ENCODE measurements around the gene CLIC1. TPM values are rescaled to one million over a fixed set of nuclear protein-coding genes. Genes with fewer than 3 reads are reported as not detected.

CLIC1 gene
- total RNA-seq, 2 experiments from 2014 or later, result 544 to 561 TPM

GRCh38 chr6:31691078-31691463 is 45.3 kb downstream of the CLIC1 start:
- H3K9me3 Mint-ChIP-seq (ENCODE audit: low read depth), result no peaks in the 10 kb centered on the region
- H3K27me3 Mint-ChIP-seq, result no peaks in the 10 kb centered on the region
- DNase-seq (no peak), ATAC-seq (no peak)
- peaks cover 18% of the 10 kb centered on the region for H3K36me3 Mint-ChIP-seq
- no peaks in the 10 kb centered on the region for H3K4me1 Mint-ChIP-seq
- no peak overlapping the region for H3K27ac Mint-ChIP-seq
- CTCF ChIA-PET, result interaction anchor here (1.0 to 2.1 kb wide), 2 partner anchors 10 to 100 kb away, joined by 4 to 6 read pairs; partner anchors contain the start of gene LY6G5C
- no peak overlapping the region for H3K4me3 Mint-ChIP-seq

DNA sequence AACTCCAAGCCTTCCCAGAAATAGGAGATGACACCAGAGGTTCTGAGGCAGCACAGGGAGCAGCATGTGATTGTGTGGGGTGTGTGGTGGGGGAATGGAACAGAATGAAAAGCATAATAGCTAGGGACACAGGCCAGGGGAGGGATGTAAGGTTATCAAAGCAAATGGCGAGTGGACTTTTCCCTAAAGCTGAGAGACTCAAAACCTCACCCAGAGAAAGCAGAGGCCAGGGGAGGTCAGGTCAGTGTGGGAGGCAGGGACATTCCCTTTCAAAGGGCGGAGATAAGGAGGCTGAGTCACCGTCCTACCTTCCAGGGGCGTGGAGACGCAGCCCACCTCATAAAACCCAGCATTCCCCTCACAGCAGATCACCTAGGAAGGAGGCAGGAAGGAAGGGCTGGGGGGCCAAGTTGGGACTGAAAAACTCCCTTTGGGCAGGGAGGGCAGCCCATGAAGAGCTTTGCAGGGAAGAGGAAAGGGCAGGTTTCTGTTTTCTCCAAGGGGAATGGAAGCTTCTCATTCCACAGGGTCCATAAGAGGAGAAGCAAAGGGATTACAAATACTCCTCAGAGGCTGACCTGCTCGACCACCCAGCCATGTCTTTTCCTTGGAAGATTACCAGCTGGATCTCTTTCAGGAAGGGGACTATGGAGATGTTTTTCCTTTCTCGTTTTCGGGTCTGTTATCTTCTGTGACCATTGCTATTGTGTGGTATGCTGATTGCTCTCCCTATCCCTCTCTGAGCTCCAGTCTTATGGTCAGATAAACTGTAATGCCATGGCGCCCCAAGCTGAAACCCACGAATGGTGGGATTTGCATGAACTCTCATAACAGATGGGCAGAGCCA is 45.9 kb downstream of the CLIC1 start:
- Mint-ChIP-seq H3K4me1 (no peaks in the 10 kb centered on the region), H3K27ac (no peak overlapping the region)

DNA sequence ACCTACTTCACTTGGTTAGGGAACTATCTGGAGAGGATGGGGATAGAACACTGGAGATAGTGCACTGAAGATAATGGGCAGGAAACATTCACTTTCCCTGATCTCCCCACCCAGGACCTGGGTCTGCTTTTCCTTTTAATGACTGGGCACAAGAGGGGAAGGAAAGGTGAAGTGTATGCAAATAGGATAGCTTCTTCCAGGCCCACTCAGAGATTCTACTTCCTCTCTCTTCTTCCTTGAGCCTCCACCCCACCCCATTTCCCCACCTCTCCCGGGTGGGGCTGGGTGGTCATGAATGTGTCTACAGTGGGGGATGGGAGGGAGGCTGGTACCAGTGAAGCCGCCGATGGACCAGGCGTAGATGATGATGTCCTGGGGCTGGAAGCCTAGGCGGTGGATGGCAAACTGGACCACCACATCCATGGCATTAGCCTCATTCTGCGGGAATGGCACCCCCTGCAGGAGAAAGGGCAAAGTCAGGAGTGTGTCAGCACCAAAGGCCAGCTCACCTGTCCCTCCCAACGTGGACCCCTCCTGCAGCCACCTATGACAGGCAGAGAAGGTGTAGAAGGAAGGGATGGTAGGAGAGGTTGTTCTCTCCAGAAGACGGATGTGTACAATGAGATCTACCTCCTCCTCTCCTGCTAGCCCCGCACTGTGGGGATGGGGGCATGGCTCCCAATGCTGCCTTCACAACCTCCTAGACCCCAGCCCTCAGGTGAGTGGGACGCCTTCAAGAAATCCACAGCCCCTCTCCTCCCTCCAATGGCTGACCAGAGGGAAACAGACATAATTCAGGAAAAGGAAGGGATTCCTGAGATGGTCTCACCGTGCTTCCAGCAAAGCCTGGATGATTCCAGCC is 46.9 kb downstream of the CLIC1 start:
- Mint-ChIP-seq H3K9me3 (ENCODE audit: low read depth) (no peaks in the 10 kb centered on the region), H3K27ac (no peak overlapping the region), H3K4me3 (no peak overlapping the region), H3K4me1 (no peaks in the 10 kb centered on the region), H3K27me3 (no peaks in the 10 kb centered on the region), H3K36me3 (peaks cover 14% of the 10 kb centered on the region)
- ATAC-seq, result peak; percentile 53
- CTCF ChIA-PET, result interaction anchor here (1.4 to 2.1 kb wide), 2 partner anchors 8 to 67 kb away, joined by 3 to 6 read pairs; partner anchors contain the start of gene LY6G5C
- DNase-seq, result no peak

More for the DNA sequence above, 45.9 kb downstream of the CLIC1 start:
- no peak for DNase-seq
- no peaks in the 10 kb centered on the region for H3K27me3 Mint-ChIP-seq
- H3K9me3 Mint-ChIP-seq (ENCODE audit: low read depth), result no peaks in the 10 kb centered on the region
- peaks cover 18% of the 10 kb centered on the region for H3K36me3 Mint-ChIP-seq
- no peak for ATAC-seq
- CTCF ChIA-PET, result interaction anchor here (1.0 to 2.1 kb wide), 3 partner anchors 9 to 101 kb away, joined by 3 to 6 read pairs (median 4); partner anchors contain the start of gene LY6G5C
- no peak overlapping the region for H3K4me3 Mint-ChIP-seq

GRCh38 chr6:31687860-31688693 is 48.3 kb downstream of the CLIC1 start:
- Mint-ChIP-seq H3K9me3 (ENCODE audit: low read depth) (no peaks in the 10 kb centered on the region), H3K36me3 (peaks cover 14% of the 10 kb centered on the region), H3K4me3 (no peak overlapping the region), H3K27me3 (no peaks in the 10 kb centered on the region), H3K27ac (no peak overlapping the region), H3K4me1 (no peaks in the 10 kb centered on the region)
- DNase-seq, result no peak
- ATAC-seq, result no peak
- CTCF ChIA-PET, result interaction anchor here (1.5 kb wide), 1 partner anchor 51 kb away, joined by 3 read pairs; no protein-coding TSS in a partner anchor

GRCh38 chr6:31687321-31687720 is 49.0 kb downstream of the CLIC1 start:
- ATAC-seq (no peak), DNase-seq (no peak)
- Mint-ChIP-seq H3K4me3 (no peak overlapping the region), H3K36me3 (peaks cover 12% of the 10 kb centered on the region), H3K9me3 (ENCODE audit: low read depth) (no peaks in the 10 kb centered on the region), H3K4me1 (no peaks in the 10 kb centered on the region), H3K27me3 (no peaks in the 10 kb centered on the region), H3K27ac (no peak overlapping the region)
- CTCF ChIA-PET, result interaction anchor here (1.5 kb wide), 1 partner anchor 52 kb away, joined by 3 read pairs; no protein-coding TSS in a partner anchor

- Mint-ChIP-seq H3K27ac (no peak overlapping the region), H3K36me3 (peaks cover 10% of the 10 kb centered on the region), H3K4me3 (no peak overlapping the region), H3K4me1 (peaks cover 2% of the 10 kb centered on the region), H3K27me3 (no peaks in the 10 kb centered on the region), H3K9me3 (ENCODE audit: low read depth) (no peaks in the 10 kb centered on the region)
- DNase-seq (no peak), ATAC-seq (no peak)
- CTCF ChIA-PET, result interaction anchor here (1.5 kb wide), 1 partner anchor 52 kb away, joined by 3 read pairs; no protein-coding TSS in a partner anchor
Measured at GRCh38 chr6:31686483-31686882, 49.8 kb downstream of the CLIC1 start.

- no peak overlapping the region for H3K4me3 Mint-ChIP-seq
- no peaks in the 10 kb centered on the region for H3K27me3 Mint-ChIP-seq
- H3K9me3 Mint-ChIP-seq (ENCODE audit: low read depth), result no peaks in the 10 kb centered on the region
- H3K27ac Mint-ChIP-seq, result no peak overlapping the region
- peaks cover 5% of the 10 kb centered on the region for H3K36me3 Mint-ChIP-seq
- CTCF ChIA-PET, result interaction anchor here (0.7 to 2.9 kb wide), 4 partner anchors 29 to 86 kb away, joined by 3 to 9 read pairs (median 6); no protein-coding TSS in a partner anchor
- ATAC-seq (no peak), DNase-seq (no peak)
- H3K4me1 Mint-ChIP-seq, result peaks cover 22% of the 10 kb centered on the region
Measured at GRCh38 chr6:31683591-31683990, 52.7 kb downstream of the CLIC1 start.

- no peaks in the 10 kb centered on the region for H3K27me3 Mint-ChIP-seq
- H3K27ac Mint-ChIP-seq, result peak overlapping the region; percentile 78
- no peaks in the 10 kb centered on the region for H3K36me3 Mint-ChIP-seq
- no peaks in the 10 kb centered on the region for H3K9me3 Mint-ChIP-seq (ENCODE audit: low read depth)
- CTCF ChIA-PET, result interaction anchor here (0.7 to 2.3 kb wide), 25 partner anchors 10 to 277 kb away, joined by 3 to 28 read pairs (median 4); partner anchors contain the start of genes ABHD16A, HSPA1B, MSH5 and NELFE
- peaks cover 34% of the 10 kb centered on the region for H3K4me1 Mint-ChIP-seq
- ATAC-seq (peak; percentile 70), DNase-seq (peak; percentile 57)
- H3K4me3 Mint-ChIP-seq, result peak overlapping the region; percentile 71
Measured at GRCh38 chr6:31681135-31681671, 55.1 kb downstream of the CLIC1 start.

Small RNAs within 50 kb of the gene (microRNA-seq; reads per million reads assigned to microRNA genes)
- not detected for gene MIR4646

Other genes starting within 250 kb of the CLIC1 start
- gene MICB, start 238.4 kb downstream of the CLIC1 start, total RNA-seq, result 10 to 100 TPM; 44.1 to 63.8 TPM
- not detected for gene MCCD1, start 207.6 kb downstream of the CLIC1 start, total RNA-seq
- 100 to 1,000 TPM; 495 to 503 TPM for gene DDX39B, start 194.5 kb downstream of the CLIC1 start, total RNA-seq
- 1 to 10 TPM; 1.0 to 3.8 TPM for gene ATP6V1G2, start 189.9 kb downstream of the CLIC1 start, total RNA-seq
- gene NFKBIL1, start 188.9 kb downstream of the CLIC1 start, total RNA-seq, result 10 to 100 TPM; 13.6 to 16.2 TPM
- gene LTA, start 164.2 kb downstream of the CLIC1 start, total RNA-seq, result 10 to 100 TPM; 21.8 to 70.0 TPM
- 10 to 100 TPM; 58.8 to 65.1 TPM for gene TNF, start 161.0 kb downstream of the CLIC1 start, total RNA-seq
- gene LTB, start 154.1 kb downstream of the CLIC1 start, total RNA-seq, result 100 to 1,000 TPM; 608 to 839 TPM
- gene LST1, start 150.3 kb downstream of the CLIC1 start, total RNA-seq, result 100 to 1,000 TPM in 1 of 2 experiments, 10 to 100 TPM in 1; 71.6 to 109 TPM
- gene NCR3, start 143.5 kb downstream of the CLIC1 start, total RNA-seq, result 100 to 1,000 TPM; 137 to 152 TPM
- 10 to 100 TPM; 47.4 to 63.4 TPM for gene AIF1, start 121.3 kb downstream of the CLIC1 start, total RNA-seq
- 100 to 1,000 TPM; 265 to 286 TPM for gene PRRC2A, start 115.8 kb downstream of the CLIC1 start, total RNA-seq
- gene BAG6, start 83.9 kb downstream of the CLIC1 start, total RNA-seq, result 100 to 1,000 TPM; 243 to 245 TPM
- gene APOM, start 80.6 kb downstream of the CLIC1 start, total RNA-seq, result 1 to 10 TPM; 1.9 to 3.7 TPM
- 10 to 100 TPM; 24.7 to 27.2 TPM for gene C6orf47, start 75.8 kb downstream of the CLIC1 start, total RNA-seq
- 10 to 100 TPM; 34.9 to 41.6 TPM for gene GPANK1, start 71.5 kb downstream of the CLIC1 start, total RNA-seq
- 100 to 1,000 TPM; 206 to 236 TPM for gene CSNK2B, start 70.5 kb downstream of the CLIC1 start, total RNA-seq
- gene LY6G5B, start 66.6 kb downstream of the CLIC1 start, total RNA-seq, result 10 to 100 TPM; 16.1 to 25.0 TPM
- 1 to 10 TPM; 2.6 to 3.8 TPM for gene LY6G5C, start 55.5 kb downstream of the CLIC1 start, total RNA-seq
- 10 to 100 TPM; 49.0 to 56.7 TPM for gene ABHD16A, start 33.2 kb downstream of the CLIC1 start, total RNA-seq
- not detected for gene LY6G6F, start 29.7 kb downstream of the CLIC1 start, total RNA-seq
- gene LY6G6D, start 21.2 kb downstream of the CLIC1 start, total RNA-seq, result not detected
- not detected for gene LY6G6C, start 14.8 kb downstream of the CLIC1 start, total RNA-seq
- gene MPIG6B, start 13.2 kb downstream of the CLIC1 start, total RNA-seq, result under 1 TPM; 0.20 to 0.33 TPM
- 10 to 100 TPM; 13.6 to 23.4 TPM for gene DDAH2, start 7.2 kb downstream of the CLIC1 start, total RNA-seq
- gene MSH5, start 3.5 kb upstream of the CLIC1 start, total RNA-seq, result 100 to 1,000 TPM in 1 of 2 experiments, 10 to 100 TPM in 1; 75.6 to 109 TPM
- gene SAPCD1, start 26.1 kb upstream of the CLIC1 start, total RNA-seq, result 10 to 100 TPM; 12.8 to 19.2 TPM
- 1 to 10 TPM; 5.7 to 6.4 TPM for gene VWA7, start 40.8 kb upstream of the CLIC1 start, total RNA-seq
- 100 to 1,000 TPM; 107 to 140 TPM for gene VARS1, start 59.2 kb upstream of the CLIC1 start, total RNA-seq
- 100 to 1,000 TPM; 124 to 129 TPM for gene LSM2, start 70.4 kb upstream of the CLIC1 start, total RNA-seq
- gene HSPA1L, start 78.8 kb upstream of the CLIC1 start, total RNA-seq, result 1 to 10 TPM; 2.9 to 3.1 TPM
- gene HSPA1A, start 79.0 kb upstream of the CLIC1 start, total RNA-seq, result 100 to 1,000 TPM; 124 to 137 TPM
- 10 to 100 TPM; 64.6 to 71.6 TPM for gene HSPA1B, start 91.2 kb upstream of the CLIC1 start, total RNA-seq
- 10 to 100 TPM; 13.0 to 21.5 TPM for gene NEU1, start 126.3 kb upstream of the CLIC1 start, total RNA-seq
- gene SLC44A4, start 142.5 kb upstream of the CLIC1 start, total RNA-seq, result not detected
- gene EHMT2, start 161.2 kb upstream of the CLIC1 start, total RNA-seq, result 10 to 100 TPM; 78.7 to 79.0 TPM
- gene ZBTB12, start 165.6 kb upstream of the CLIC1 start, total RNA-seq, result 1 to 10 TPM; 1.5 to 3.3 TPM
- gene C2, start 191.2 kb upstream of the CLIC1 start, total RNA-seq, result under 1 TPM; 0.61 to 0.80 TPM
- gene CFB, start 209.6 kb upstream of the CLIC1 start, total RNA-seq, result under 1 TPM in 1 of 2 experiments, not detected in 1; 0.12 TPM
- 10 to 100 TPM; 75.7 to 79.7 TPM for gene NELFE, start 222.4 kb upstream of the CLIC1 start, total RNA-seq
- 10 to 100 TPM; 88.2 to 93.2 TPM for gene SKIC2, start 222.6 kb upstream of the CLIC1 start, total RNA-seq
- 10 to 100 TPM; 17.4 to 18.7 TPM for gene DXO, start 235.6 kb upstream of the CLIC1 start, total RNA-seq
- 1 to 10 TPM; 2.3 to 3.4 TPM for gene C4A, start 245.5 kb upstream of the CLIC1 start, total RNA-seq